ENCODE measurements around the gene PWWP2A.

GRCh38 chr5:160096178-160096577, 23.1 kb downstream of the PWWP2A start:
- no peak for TF ChIP-seq TFCP2L1 (CRISPR knock-in tag; IDR thresholded peaks at IDR 0.05)
- TF ChIP-seq RCOR1 (IDR thresholded peaks at IDR 0.05; ENCODE audit: low read depth, low read length) = no peak
- no peak for TF ChIP-seq EP300 (IDR thresholded peaks at IDR 0.05)
- TF ChIP-seq PBX3 (IDR thresholded peaks at IDR 0.05) = no peak
- no peak for TF ChIP-seq POLR2A (IDR thresholded peaks at IDR 0.05; ENCODE audit: low read length)
- TF ChIP-seq GATA3 (IDR thresholded peaks at IDR 0.05; ENCODE audit: borderline replicate concordance) = no peak
- TF ChIP-seq JUN (IDR thresholded peaks at IDR 0.05) = no peak
- TF ChIP-seq CHD2 (IDR thresholded peaks at IDR 0.05; ENCODE audit: low read length, partially characterized antibody) = no peak
- no peak for TF ChIP-seq CTCF (IDR thresholded peaks at IDR 0.05)
- no peak for TF ChIP-seq RAD21 (conservative IDR thresholded peaks at IDR 0.05 in 1 of 2, IDR thresholded peaks at IDR 0.05 in 1 of 2)
- TF ChIP-seq HOXB13 (CRISPR knock-in tag; IDR thresholded peaks at IDR 0.05; ENCODE audit: low read depth) = no peak
- TF ChIP-seq, protein P1, sequence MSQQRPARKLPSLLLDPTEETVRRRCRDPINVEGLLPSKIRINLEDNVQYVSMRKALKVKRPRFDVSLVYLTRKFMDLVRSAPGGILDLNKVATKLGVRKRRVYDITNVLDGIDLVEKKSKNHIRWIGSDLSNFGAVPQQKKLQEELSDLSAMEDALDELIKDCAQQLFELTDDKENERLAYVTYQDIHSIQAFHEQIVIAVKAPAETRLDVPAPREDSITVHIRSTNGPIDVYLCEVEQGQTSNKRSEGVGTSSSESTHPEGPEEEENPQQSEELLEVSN (IDR thresholded peaks at IDR 0.05; ENCODE audit: borderline replicate concordance, low read depth) = no peak
- TF ChIP-seq MYC (IDR thresholded peaks at IDR 0.05; ENCODE audit: borderline replicate concordance, low read length) = no peak

All from A549 (cell line).